Measurements from ENCODE around the gene PAFAH1B1.

Gene PAFAH1B1

DNA sequence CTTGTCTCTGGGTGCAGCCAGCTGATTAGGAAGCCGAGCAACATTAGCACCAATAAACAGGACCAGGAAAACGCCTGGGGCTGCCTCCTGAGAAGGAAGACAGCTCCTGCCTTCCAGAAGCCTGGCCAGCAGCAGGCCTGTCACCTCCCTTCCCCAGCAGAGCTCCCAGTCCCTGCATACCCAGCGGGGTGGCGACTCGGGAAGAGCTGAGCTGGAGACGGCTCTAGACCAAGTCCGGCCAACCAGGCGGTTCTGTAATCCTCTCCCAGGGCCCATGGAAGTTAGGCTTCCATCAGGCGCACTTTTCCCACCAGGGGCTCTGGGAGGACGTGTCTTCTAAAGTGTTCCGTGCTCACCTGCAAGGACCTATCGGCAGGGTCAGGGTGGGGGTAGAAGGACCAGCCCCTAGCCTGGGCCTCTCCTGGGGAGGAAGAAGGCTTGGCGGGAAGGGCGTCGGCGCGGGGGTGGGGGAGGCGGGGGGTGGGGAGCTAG lies 130.1 kb downstream of the PAFAH1B1 start:
- FAIRE-seq: no peak

- FAIRE-seq: no peak
These were observed 130.7 kb downstream of the PAFAH1B1 start for GRCh38 chr17:2723997-2724783.

- no peak for FAIRE-seq
These were observed 131.3 kb downstream of the PAFAH1B1 start for GRCh38 chr17:2724784-2725164.

DNA sequence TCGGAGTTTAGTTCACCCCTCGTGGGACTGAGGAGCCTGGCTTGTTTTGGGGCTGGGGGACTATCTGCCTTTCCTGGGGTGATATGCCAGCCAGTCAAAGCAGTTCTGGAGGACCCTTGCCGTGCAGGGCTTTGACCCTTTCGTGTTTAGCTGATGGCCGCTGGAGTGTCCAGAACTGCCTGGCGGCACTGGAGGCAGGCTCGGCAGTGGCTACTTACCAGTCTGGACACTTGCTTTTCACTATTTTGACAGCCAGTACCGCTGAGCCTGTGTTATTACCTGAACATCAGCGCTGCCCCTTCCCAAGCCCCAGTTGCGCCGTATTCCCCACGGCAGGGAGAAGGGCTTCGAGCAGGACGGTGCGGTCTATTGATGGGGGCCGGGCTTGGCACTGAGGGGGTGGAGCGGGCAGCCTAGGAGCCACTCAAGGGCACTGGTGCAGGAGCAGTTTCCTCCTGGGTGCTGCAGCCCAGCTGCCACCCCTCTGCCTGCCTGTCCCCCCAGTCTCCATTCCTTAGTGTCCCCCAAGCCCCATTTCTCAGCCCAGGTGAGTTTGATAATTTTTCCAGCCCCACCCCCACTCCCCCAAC lies 137.4 kb downstream of the PAFAH1B1 start:
- FAIRE-seq: no peak

GRCh38 chr17:2731807-2732206 lies 138.4 kb downstream of the PAFAH1B1 start:
- FAIRE-seq: no peak

- no peak for FAIRE-seq
These were observed 141.5 kb downstream of the PAFAH1B1 start for GRCh38 chr17:2734939-2735338.

All from colon (tissue), 2 donors.